Effector memory CD8-positive, alpha-beta T cell (primary cell): Measurements from ENCODE around the gene PTH1R.
"Not testable (repeated sequence)": the region's sequence is repeated elsewhere in the genome, so short reads cannot be mapped to it uniquely, and the experiment has no call there.

Experiments
- ATAC-seq: fragments of 150-1000 bp; cut with Tn5 transposase; replicated peaks from 2 replicates; pipeline ENCODE4 v1.10.0; 2021; ENCODE audit warnings: mild to moderate bottlenecking, moderate library complexity
- DNase-seq, 3 experiments: peaks; one replicate each; pipeline ENCODE4 v3.0.0; 2021
- H3K27ac Mint-ChIP-seq, 2 donors: one replicate each; pipeline ENCODE4 v1.8.0; 2022; ENCODE audit warnings: mild to moderate bottlenecking in 2 of 2, mixed read lengths in 2 of 2, moderate library complexity in 2 of 2
- H3K27me3 Mint-ChIP-seq, 2 donors: one replicate each; pipeline ENCODE4 v1.8.0; 2022; ENCODE audit warnings: mixed read lengths in 2 of 2
- H3K36me3 Mint-ChIP-seq: one replicate; pipeline ENCODE4 v1.8.0; 2022; ENCODE audit warnings: mild to moderate bottlenecking, moderate library complexity, mixed read lengths; ENCODE audit not compliant: insufficient read depth
- H3K4me1 Mint-ChIP-seq, 2 donors: one replicate each; pipeline ENCODE4 v1.8.0; 2022; ENCODE audit warnings: low read depth in 2 of 2, mixed read lengths in 2 of 2
- H3K4me3 Mint-ChIP-seq, 2 donors: one replicate each; pipeline ENCODE4 v1.8.0; 2022; ENCODE audit warnings: mild to moderate bottlenecking in 2 of 2, mixed read lengths in 2 of 2, moderate library complexity in 2 of 2
- H3K9me3 Mint-ChIP-seq, 2 donors: one replicate each; pipeline ENCODE4 v1.8.0; 2022; ENCODE audit warnings: mixed read lengths in 2 of 2

The PTH1R gene

GRCh38 chr3:46905661-46906451, 28.3 kb downstream of the PTH1R start:
- DNase-seq (no peak), ATAC-seq (no peak)
- no peak overlapping the region for H3K27ac Mint-ChIP-seq
- H3K36me3 Mint-ChIP-seq, result no peaks in the 10 kb centered on the region
- H3K27me3 Mint-ChIP-seq, result no peaks in the 10 kb centered on the region
- H3K4me3 Mint-ChIP-seq, result no peak overlapping the region
- H3K9me3 Mint-ChIP-seq, result no peaks in the 10 kb centered on the region
- peaks cover 4 to 5% of the 10 kb centered on the region in 2 donors for H3K4me1 Mint-ChIP-seq

- Mint-ChIP-seq H3K4me3 (no peak overlapping the region), H3K36me3 (no peaks in the 10 kb centered on the region), H3K4me1 (peaks cover 4 to 5% of the 10 kb centered on the region in 2 donors), H3K9me3 (no peaks in the 10 kb centered on the region), H3K27me3 (no peaks in the 10 kb centered on the region), H3K27ac (no peak overlapping the region)
- ATAC-seq (no peak), DNase-seq (no peak)
Observed at GRCh38 chr3:46906471-46907058, 29.0 kb downstream of the PTH1R start.

GRCh38 chr3:46907271-46907670, 29.8 kb downstream of the PTH1R start:
- Mint-ChIP-seq H3K4me1 (peaks cover 4 to 5% of the 10 kb centered on the region in 2 donors), H3K9me3 (no peaks in the 10 kb centered on the region), H3K36me3 (no peaks in the 10 kb centered on the region), H3K27ac (no peak overlapping the region), H3K4me3 (no peak overlapping the region), H3K27me3 (no peaks in the 10 kb centered on the region)
- ATAC-seq (no peak), DNase-seq (no peak)

GRCh38 chr3:46907960-46908293, 30.4 kb downstream of the PTH1R start:
- H3K4me3 Mint-ChIP-seq, result no peak overlapping the region
- no peaks in the 10 kb centered on the region for H3K9me3 Mint-ChIP-seq

GRCh38 chr3:46908294-46908985, 30.9 kb downstream of the PTH1R start:
- no peak for DNase-seq
- H3K36me3 Mint-ChIP-seq, result no peaks in the 10 kb centered on the region
- H3K27ac Mint-ChIP-seq, result no peak overlapping the region
- no peaks in the 10 kb centered on the region for H3K27me3 Mint-ChIP-seq
- no peaks in the 10 kb centered on the region for H3K9me3 Mint-ChIP-seq
- ATAC-seq, result no peak
- H3K4me3 Mint-ChIP-seq, result no peak overlapping the region
- peaks cover 4 to 7% of the 10 kb centered on the region in 2 donors for H3K4me1 Mint-ChIP-seq

More at GRCh38 chr3:46907960-46908293, 30.4 kb downstream of the PTH1R start:
- Mint-ChIP-seq H3K36me3 (no peaks in the 10 kb centered on the region), H3K27ac (no peak overlapping the region), H3K27me3 (no peaks in the 10 kb centered on the region), H3K4me1 (peaks cover 4 to 5% of the 10 kb centered on the region in 2 donors)
- no peak for DNase-seq
- no peak for ATAC-seq

GRCh38 chr3:46908986-46909534, 31.5 kb downstream of the PTH1R start:
- Mint-ChIP-seq H3K9me3 (no peaks in the 10 kb centered on the region), H3K4me1 (peaks cover 5 to 13% of the 10 kb centered on the region in 2 donors), H3K27ac (no peak overlapping the region), H3K27me3 (no peaks in the 10 kb centered on the region), H3K36me3 (no peaks in the 10 kb centered on the region), H3K4me3 (peak overlapping the region; percentile 5 to 41)
- ATAC-seq (no peak), DNase-seq (no peak)

GRCh38 chr3:46909535-46910161, 32.1 kb downstream of the PTH1R start:
- Mint-ChIP-seq H3K36me3 (no peaks in the 10 kb centered on the region), H3K27ac (no peak overlapping the region), H3K4me3 (peak overlapping the region; percentile 5 to 41)

GRCh38 chr3:46910166-46910760, 32.7 kb downstream of the PTH1R start:
- no peak overlapping the region for H3K27ac Mint-ChIP-seq
- H3K9me3 Mint-ChIP-seq, result no peaks in the 10 kb centered on the region
- no peak for ATAC-seq
- H3K4me3 Mint-ChIP-seq, result no peak overlapping the region
- H3K27me3 Mint-ChIP-seq, result no peaks in the 10 kb centered on the region
- peaks cover 2% of the 10 kb centered on the region for H3K36me3 Mint-ChIP-seq
- peaks cover 10 to 15% of the 10 kb centered on the region in 2 donors for H3K4me1 Mint-ChIP-seq
- no peak for DNase-seq

More at GRCh38 chr3:46909535-46910161, 32.1 kb downstream of the PTH1R start:
- ATAC-seq (peak; percentile 96), DNase-seq (peak; percentile 78 to 82 (median 80))
- Mint-ChIP-seq H3K27me3 (no peaks in the 10 kb centered on the region), H3K9me3 (no peaks in the 10 kb centered on the region), H3K4me1 (peaks cover 8 to 13% of the 10 kb centered on the region in 2 donors)

- not testable (repeated sequence) for ATAC-seq, H3K36me3 Mint-ChIP-seq
Observed at GRCh38 chr3:46910914-46911313, 33.4 kb downstream of the PTH1R start.

GRCh38 chr3:46912986-46913385, 35.5 kb downstream of the PTH1R start:
- Mint-ChIP-seq H3K36me3 (peaks cover 19% of the 10 kb centered on the region), H3K9me3 (no peaks in the 10 kb centered on the region), H3K27ac (peak overlapping the region in 1 of 2 donors; percentile 12), H3K4me1 (peaks cover 20 to 21% of the 10 kb centered on the region in 2 donors), H3K4me3 (no peak overlapping the region), H3K27me3 (no peaks in the 10 kb centered on the region)
- ATAC-seq, result no peak
- no peak for DNase-seq

More at GRCh38 chr3:46910914-46911313, 33.4 kb downstream of the PTH1R start:
- not testable (repeated sequence) for H3K27ac Mint-ChIP-seq, H3K9me3 Mint-ChIP-seq, DNase-seq, H3K4me3 Mint-ChIP-seq, H3K27me3 Mint-ChIP-seq
- H3K4me1 Mint-ChIP-seq, result peaks cover 16 to 20% of the 10 kb centered on the region in 2 donors

- Mint-ChIP-seq H3K4me1 (peaks cover 20 to 21% of the 10 kb centered on the region in 2 donors), H3K27ac (peak overlapping the region; percentile 7 to 12), H3K36me3 (peaks cover 26% of the 10 kb centered on the region), H3K9me3 (no peaks in the 10 kb centered on the region), H3K27me3 (no peaks in the 10 kb centered on the region), H3K4me3 (no peak overlapping the region)
- ATAC-seq (no peak), DNase-seq (no peak)
Observed at GRCh38 chr3:46913644-46914043, 36.1 kb downstream of the PTH1R start.

- ATAC-seq (no peak), DNase-seq (no peak)
- Mint-ChIP-seq H3K36me3 (peaks cover 38% of the 10 kb centered on the region), H3K9me3 (no peaks in the 10 kb centered on the region), H3K27me3 (no peaks in the 10 kb centered on the region), H3K4me1 (peaks cover 14 to 17% of the 10 kb centered on the region in 2 donors), H3K4me3 (no peak overlapping the region), H3K27ac (peak overlapping the region in 1 of 2 donors; percentile 56)
Observed at GRCh38 chr3:46914849-46915248, 37.3 kb downstream of the PTH1R start.
